ENCODE measurements around the gene LEF1. TPM values are rescaled to one million over a fixed set of nuclear protein-coding genes. Genes with fewer than 3 reads are reported as not detected.

The LEF1 gene
- total RNA-seq, 1 experiment from 2014 or later, result 0.79 TPM

GRCh38 chr4:108205859-108206258, 37.1 kb upstream of the LEF1 start:
- RAD21 ChIA-PET (ENCODE audit: low non-redundant PET in 1 of 2, low total read pairs in 2 of 2, uncharacterized antibody in 2 of 2, unreplicated experiment in 2 of 2), result no interaction called here
- Histone ChIP-seq H3K36me3 (ENCODE audit: control insufficient read depth in 1 of 2, insufficient read depth in 2 of 2, low read length in 2 of 2) (no peaks in the 10 kb centered on the region), H3K4me3 (replicated peaks in 1 of 2; ENCODE audit: low read depth in 1 of 2, low read length in 2 of 2) (no peak overlapping the region), H3K9me3 (ENCODE audit: control insufficient read depth in 1 of 2, insufficient read depth in 1 of 2, low read depth in 1 of 2, low read length in 2 of 2) (no peaks in the 10 kb centered on the region), H3K9ac (ENCODE audit: low read length) (no peak overlapping the region), H4K20me1 (ENCODE audit: insufficient read depth) (no peaks in the 10 kb centered on the region), H3K27me3 (ENCODE audit: insufficient read depth, low read length) (0 out of 2 replicates have a peak, but pooled peaks cover 4% of the 10 kb centered on the region), H3K79me2 (ENCODE audit: insufficient read depth, low read length) (no peaks in the 10 kb centered on the region), H2AFZ (ENCODE audit: low read depth, low read length, poor library complexity, severe bottlenecking) (no peak overlapping the region), H3K9me2 (ENCODE audit: insufficient read depth) (no peaks in the 10 kb centered on the region), H3K4me2 (ENCODE audit: low read length) (no peak overlapping the region), H3K27ac (ENCODE audit: low read depth, low read length) (no peak overlapping the region), H3K4me1 (ENCODE audit: control insufficient read depth in 1 of 2, insufficient read depth in 2 of 2, low read length in 2 of 2) (no peaks in the 10 kb centered on the region)
- intact Hi-C loops (cut with micrococcal nuclease), result no loop called here
- BruUV-seq (replicated peaks), result no TSS peak
- TF ChIP-seq ELF1 (IDR thresholded peaks at IDR 0.05; ENCODE audit: borderline replicate concordance, low read depth) (no peak), CTCF (IDR thresholded peaks at IDR 0.05 in 2 of 3, conservative IDR thresholded peaks at IDR 0.05 in 1 of 3; ENCODE audit: borderline replicate concordance in 1 of 3, insufficient read depth in 1 of 3, low read depth in 2 of 3, low read length in 2 of 3) (no peak), SIN3A (IDR thresholded peaks at IDR 0.05; ENCODE audit: low read depth) (no peak), YY1 (IDR thresholded peaks at IDR 0.05; ENCODE audit: extremely low read depth, insufficient replicate concordance, low read depth, low read length) (no peak), POLR2AphosphoS5 (IDR thresholded peaks at IDR 0.05; ENCODE audit: low read depth, low read length) (no peak), EZH2 (IDR thresholded peaks at IDR 0.05) (no peak), TCF7L2 (IDR thresholded peaks at IDR 0.05; ENCODE audit: borderline replicate concordance, extremely low read depth, insufficient read depth, insufficient read length) (no peak)
- ATAC-seq (no peak), DNase-seq (ENCODE audit: low read depth, low spot score) (no peak)
- POLR2A ChIA-PET, result no interaction called here
- CTCF ChIA-PET, result no interaction called here

DNA sequence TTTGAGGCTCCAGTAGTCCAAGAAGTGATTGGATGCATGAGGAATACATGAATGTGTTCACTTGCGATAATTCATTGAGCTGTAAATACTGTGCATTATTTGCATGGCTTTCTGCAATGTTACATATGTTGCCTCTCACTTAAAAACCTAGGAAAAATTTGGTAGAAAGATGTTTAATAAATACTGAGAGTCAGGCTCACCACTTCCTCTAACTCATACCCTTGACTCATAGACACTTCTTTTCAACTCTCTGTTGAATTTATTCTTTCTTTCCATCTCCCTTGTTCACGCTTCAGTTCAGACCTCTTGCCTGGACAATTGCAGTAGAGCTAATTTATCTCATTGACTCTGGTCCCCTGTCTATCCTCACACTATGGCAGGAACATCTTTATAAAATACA, 35.8 kb upstream of the LEF1 start:
- H3K36me3 ChIP-seq (ENCODE audit: control insufficient read depth in 1 of 2, insufficient read depth in 2 of 2, low read length in 2 of 2), result no peaks in the 10 kb centered on the region
- H3K27ac ChIP-seq (ENCODE audit: low read depth, low read length), result no peak overlapping the region
- H3K9me3 ChIP-seq (ENCODE audit: control insufficient read depth in 1 of 2, insufficient read depth in 1 of 2, low read depth in 1 of 2, low read length in 2 of 2), result no peaks in the 10 kb centered on the region
- no peaks in the 10 kb centered on the region for H3K4me1 ChIP-seq (ENCODE audit: control insufficient read depth in 1 of 2, insufficient read depth in 2 of 2, low read length in 2 of 2)
- no peak overlapping the region for H3K4me3 ChIP-seq (replicated peaks in 1 of 2; ENCODE audit: low read depth in 1 of 2, low read length in 2 of 2)
- no peaks in the 10 kb centered on the region for H3K79me2 ChIP-seq (ENCODE audit: insufficient read depth, low read length)
- ChIA-PET POLR2A (no interaction called here), CTCF (no interaction called here), RAD21 (ENCODE audit: low non-redundant PET in 1 of 2, low total read pairs in 2 of 2, uncharacterized antibody in 2 of 2, unreplicated experiment in 2 of 2) (no interaction called here)
- ATAC-seq (no peak), DNase-seq (ENCODE audit: low read depth, low spot score) (no peak)
- BruUV-seq (replicated peaks), result no TSS peak
- H3K27me3 ChIP-seq (ENCODE audit: insufficient read depth, low read length), result 0 out of 2 replicates have a peak, but pooled peaks cover 4% of the 10 kb centered on the region
- H4K20me1 ChIP-seq (ENCODE audit: insufficient read depth), result no peaks in the 10 kb centered on the region
- no peaks in the 10 kb centered on the region for H3K9me2 ChIP-seq (ENCODE audit: insufficient read depth)
- intact Hi-C loops (cut with micrococcal nuclease), result no loop called here
- no peak overlapping the region for H3K4me2 ChIP-seq (ENCODE audit: low read length)
- H3K9ac ChIP-seq (ENCODE audit: low read length), result no peak overlapping the region
- H2AFZ ChIP-seq (ENCODE audit: low read depth, low read length, poor library complexity, severe bottlenecking), result no peak overlapping the region
- TF ChIP-seq TCF7L2 (IDR thresholded peaks at IDR 0.05; ENCODE audit: borderline replicate concordance, extremely low read depth, insufficient read depth, insufficient read length) (no peak), RAD21 (IDR thresholded peaks at IDR 0.05; ENCODE audit: low read depth) (no peak), SP1 (IDR thresholded peaks at IDR 0.05; ENCODE audit: low read depth) (no peak), CTCF (IDR thresholded peaks at IDR 0.05 in 2 of 3, conservative IDR thresholded peaks at IDR 0.05 in 1 of 3; ENCODE audit: borderline replicate concordance in 1 of 3, insufficient read depth in 1 of 3, low read depth in 2 of 3, low read length in 2 of 3) (no peak), ELF1 (IDR thresholded peaks at IDR 0.05; ENCODE audit: borderline replicate concordance, low read depth) (no peak), CEBPB (IDR thresholded peaks at IDR 0.05; ENCODE audit: low read depth) (no peak), FOSL1 (IDR thresholded peaks at IDR 0.05; ENCODE audit: low read depth) (no peak), CBX3 (IDR thresholded peaks at IDR 0.05; ENCODE audit: low read depth) (no peak), EGR1 (IDR thresholded peaks at IDR 0.05; ENCODE audit: low read depth) (no peak), ATF3 (IDR thresholded peaks at IDR 0.05) (no peak), SIN3A (IDR thresholded peaks at IDR 0.05; ENCODE audit: low read depth) (no peak), POLR2A (IDR thresholded peaks at IDR 0.05; ENCODE audit: borderline replicate concordance, extremely low read depth, insufficient read depth, insufficient read length) (no peak), JUND (IDR thresholded peaks at IDR 0.05) (no peak)
- TF ChIP-seq, protein P1, sequence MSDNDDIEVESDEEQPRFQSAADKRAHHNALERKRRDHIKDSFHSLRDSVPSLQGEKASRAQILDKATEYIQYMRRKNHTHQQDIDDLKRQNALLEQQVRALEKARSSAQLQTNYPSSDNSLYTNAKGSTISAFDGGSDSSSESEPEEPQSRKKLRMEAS (IDR thresholded peaks at IDR 0.05), result no peak
